Measurements from ENCODE around the gene DEFB114.

The DEFB114 gene

GRCh38 chr6:49934770-49935169 lies 29.2 kb downstream of the DEFB114 start:
- DNase-seq = no peak

- DNase-seq = no peak
Observed at GRCh38 chr6:49933526-49933925, 30.4 kb downstream of the DEFB114 start.

GRCh38 chr6:49929340-49929739 lies 34.6 kb downstream of the DEFB114 start:
- no peak for DNase-seq

- peak; percentile 14 for DNase-seq
Observed at GRCh38 chr6:49923826-49924225, 40.1 kb downstream of the DEFB114 start.

- DNase-seq = no peak
Observed at GRCh38 chr6:49919935-49920644, 43.9 kb downstream of the DEFB114 start.

- DNase-seq = no peak
Observed at GRCh38 chr6:49919261-49919660, 44.7 kb downstream of the DEFB114 start.

GRCh38 chr6:49918787-49919186 lies 45.2 kb downstream of the DEFB114 start:
- peak; percentile 39 for DNase-seq

- peak; percentile 27 for DNase-seq
Observed at GRCh38 chr6:49915035-49915434, 48.9 kb downstream of the DEFB114 start.

- no peak for DNase-seq
Observed at GRCh38 chr6:49913636-49914375, 50.2 kb downstream of the DEFB114 start.

GRCh38 chr6:49912196-49912595 lies 51.8 kb downstream of the DEFB114 start:
- no peak for DNase-seq

- DNase-seq = no peak
Observed at GRCh38 chr6:49911252-49911651, 52.7 kb downstream of the DEFB114 start.
